CD4-positive, alpha-beta T cell treated with Interleukin-17A for 4 hours (primary cell): ENCODE measurements around the gene AP3B1.

ENCODE experiments used
- DNase-seq: peaks from one replicate; pipeline ENCODE4 v3.0.0-alpha.2; 2020; ENCODE audit warnings: mixed read lengths

AP3B1 gene

DNA sequence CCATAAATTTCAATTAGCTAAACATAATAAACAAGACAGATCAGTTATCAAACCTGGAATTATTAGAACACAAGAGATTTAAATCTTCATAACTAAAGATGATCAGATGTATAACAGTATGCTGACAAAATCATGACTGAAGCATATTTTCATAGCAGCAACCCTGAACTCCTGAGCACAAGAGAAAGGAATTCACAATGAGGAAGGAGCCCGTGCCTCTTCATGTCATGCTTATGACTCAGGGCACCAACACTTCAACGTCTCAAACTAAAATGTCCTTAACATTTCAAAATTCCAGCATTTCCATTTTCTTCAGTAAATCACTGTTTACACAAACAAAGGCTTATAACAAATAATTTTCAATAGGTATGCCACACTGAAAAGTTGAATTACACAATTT, 6.7 kb downstream of the AP3B1 start:
- DNase-seq = no peak

DNA sequence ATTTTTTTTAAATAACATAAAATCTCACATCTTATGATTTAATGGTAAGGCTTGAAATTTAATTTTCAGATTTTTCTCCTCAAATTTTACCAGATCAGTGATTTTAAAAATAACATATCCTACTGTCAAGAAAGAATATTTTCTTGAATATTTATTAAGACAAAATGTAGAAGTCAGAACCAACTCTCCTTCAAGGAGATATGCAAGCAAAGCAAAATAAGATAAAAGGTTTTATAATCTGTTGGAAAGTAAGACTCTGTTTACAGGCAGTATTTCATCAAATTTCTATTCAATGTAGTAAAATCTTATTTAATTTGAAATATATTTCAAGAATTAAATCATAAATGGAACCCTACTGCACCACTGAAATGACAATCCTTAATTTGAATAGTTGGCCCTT, 7.3 kb downstream of the AP3B1 start:
- no peak for DNase-seq

DNA sequence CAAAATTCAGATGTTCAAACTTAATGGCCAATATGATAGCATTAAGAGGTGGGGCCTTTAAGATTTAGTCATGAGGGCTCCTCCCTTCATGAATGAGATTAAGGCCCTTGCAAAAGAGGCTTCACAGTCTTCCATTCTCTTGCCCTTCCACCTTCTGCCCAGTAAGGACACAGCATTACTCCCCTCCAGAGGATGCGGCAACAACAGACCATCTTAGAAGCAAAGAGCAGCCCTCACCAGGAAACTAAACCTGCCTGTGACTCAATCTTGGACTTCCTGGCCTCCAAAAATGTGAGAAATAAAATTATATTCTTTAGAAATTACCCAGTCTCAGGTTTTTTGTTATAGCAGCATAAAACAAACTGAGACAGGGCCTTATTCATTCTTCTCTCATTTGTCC, 8.2 kb downstream of the AP3B1 start:
- DNase-seq = no peak

DNA sequence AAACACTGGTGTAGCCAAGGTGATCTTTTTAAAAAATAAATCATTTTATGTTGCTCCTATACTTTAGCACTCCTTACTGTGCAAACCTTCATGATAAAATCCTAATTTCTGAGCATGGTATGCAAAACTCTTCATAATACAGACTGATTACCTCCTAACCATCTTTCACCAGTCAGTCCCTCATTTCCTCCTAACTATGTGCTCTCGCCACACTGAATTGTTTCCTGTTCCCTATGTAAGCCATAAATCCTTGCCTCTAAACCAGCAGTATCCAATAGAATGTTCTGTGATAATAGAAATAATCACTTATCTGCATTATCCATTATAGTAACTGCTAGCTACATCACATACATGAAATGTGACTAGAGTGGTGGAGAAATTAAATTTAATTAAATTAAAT, 10.7 kb downstream of the AP3B1 start:
- no peak for DNase-seq

DNA sequence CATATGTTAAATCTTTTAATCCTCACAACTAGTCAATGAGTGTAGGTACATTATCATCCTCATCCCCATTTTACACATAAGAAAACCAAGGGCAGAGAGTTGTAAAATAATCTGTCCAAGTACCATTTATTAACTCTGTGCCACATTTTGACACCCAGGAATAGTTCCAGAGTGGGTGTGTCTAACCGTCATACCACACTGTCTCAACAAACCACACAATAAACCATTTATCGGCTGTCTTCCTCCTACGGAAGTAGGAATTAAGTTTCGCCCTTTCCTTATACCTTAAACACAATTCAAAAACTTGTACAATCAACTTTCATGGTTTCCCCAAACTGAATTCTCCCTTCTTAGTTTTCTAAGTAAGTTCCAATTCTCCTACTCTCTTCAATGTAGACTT, 11.4 kb downstream of the AP3B1 start:
- no peak for DNase-seq

DNA sequence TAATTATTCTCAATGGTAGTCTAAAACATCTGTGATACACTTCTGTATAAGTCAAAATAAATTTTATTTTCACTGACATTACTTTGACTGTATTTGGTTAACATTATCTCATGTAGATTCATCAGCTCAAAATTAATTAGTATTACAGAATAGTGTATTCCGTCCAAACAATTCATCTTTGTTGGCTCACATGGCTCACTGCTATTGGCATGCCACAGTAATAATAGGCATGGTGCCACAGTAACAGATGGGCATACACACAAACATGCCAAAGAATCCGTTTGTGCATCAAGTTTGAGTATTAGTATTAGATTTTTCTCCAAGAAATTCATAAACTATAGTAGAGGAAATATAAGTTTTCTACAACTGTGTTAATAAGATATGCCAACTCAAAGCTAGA, 14.2 kb downstream of the AP3B1 start:
- no peak for DNase-seq

DNA sequence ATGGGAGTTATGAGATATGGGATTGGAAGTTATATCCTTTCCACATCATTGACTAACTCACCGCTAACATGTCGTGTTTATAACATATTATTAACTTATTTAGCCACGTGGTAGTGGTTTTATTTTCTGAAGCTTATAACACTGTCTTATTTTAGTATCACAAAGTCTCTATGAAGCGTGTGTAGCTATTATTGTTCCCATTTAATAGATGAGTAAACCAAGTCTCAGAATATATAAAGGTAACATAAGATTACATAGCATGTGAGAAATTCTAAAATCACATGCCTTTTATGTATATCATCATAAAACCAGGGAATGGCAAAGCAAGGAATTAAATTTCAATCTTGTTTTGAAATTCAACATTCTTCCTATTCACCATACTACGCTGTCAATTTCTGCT, 15.3 kb downstream of the AP3B1 start:
- no peak for DNase-seq

DNA sequence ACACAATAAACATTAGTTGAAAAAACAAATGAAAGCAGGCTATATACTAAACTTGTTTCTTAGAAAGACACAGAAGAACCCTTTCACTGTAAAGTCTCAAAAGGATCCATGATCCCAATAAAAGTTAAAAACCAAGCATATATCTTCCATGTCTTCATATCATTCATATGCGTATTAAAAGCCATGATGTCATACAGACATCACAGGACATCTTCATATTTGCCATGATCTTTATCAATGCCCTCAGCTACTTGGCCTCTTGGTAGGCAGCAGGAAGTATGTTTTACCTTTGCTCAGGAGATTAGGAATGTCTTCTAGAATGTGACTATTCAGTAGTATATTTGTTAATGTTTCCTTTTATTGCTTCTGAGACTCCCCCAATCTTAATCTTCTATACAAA, 16.8 kb downstream of the AP3B1 start:
- no peak for DNase-seq

DNA sequence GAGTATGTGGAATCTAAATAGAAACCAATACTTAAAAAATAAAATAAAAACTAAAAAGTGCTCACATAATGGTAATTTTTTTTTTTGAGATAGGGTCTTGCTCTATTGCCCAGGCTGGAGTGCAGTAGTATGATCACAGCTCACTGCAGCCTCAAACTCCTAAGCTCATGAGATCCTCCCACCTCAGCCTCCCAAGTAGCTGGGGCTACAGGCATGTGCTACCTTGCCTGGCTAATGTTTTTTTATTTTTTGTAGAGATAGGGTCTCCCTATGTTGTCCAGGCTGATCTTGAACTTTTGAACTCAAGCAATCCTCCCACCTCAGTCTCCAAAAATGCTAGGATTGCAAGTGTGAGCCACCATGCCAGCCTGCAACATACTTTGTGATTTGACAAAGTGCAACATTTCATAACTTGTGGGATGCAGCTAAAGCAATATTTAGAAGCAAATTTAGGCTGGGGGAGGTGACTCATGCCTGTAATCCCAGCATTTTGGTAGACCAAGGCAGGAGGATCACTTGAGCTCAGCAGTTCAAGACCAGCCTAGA, 18.4 kb downstream of the AP3B1 start:
- DNase-seq = no peak

DNA sequence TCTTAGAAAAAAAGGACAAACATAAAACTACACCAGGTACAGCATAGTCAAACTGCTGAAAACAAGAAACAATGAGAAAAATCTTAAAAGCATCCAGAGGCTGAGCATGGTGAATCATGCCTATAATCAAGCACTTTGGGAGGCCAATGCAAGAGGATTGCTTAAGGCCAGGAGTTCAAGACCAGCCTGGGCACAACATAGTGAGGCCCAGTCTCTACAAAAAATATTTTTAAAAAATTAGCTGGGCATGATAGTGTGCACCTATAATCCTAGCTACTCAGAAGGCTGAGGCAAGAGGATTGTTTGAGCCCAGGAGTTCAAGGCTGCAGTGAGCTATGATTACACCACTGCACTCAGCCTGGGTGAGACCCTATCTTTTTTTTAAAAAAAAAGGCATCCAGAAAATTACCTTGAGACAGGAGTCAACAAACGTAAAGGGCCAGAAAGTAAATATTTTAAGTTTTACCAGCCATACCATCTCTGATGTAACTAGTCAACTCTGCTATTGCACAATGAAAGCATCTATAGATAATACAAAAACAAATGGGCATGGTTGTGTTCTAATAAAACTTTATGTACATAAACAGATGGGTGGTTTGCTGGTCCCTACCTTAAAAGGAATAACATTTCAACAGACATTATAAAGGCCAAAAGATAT, 19.8 kb downstream of the AP3B1 start:
- no peak for DNase-seq

DNA sequence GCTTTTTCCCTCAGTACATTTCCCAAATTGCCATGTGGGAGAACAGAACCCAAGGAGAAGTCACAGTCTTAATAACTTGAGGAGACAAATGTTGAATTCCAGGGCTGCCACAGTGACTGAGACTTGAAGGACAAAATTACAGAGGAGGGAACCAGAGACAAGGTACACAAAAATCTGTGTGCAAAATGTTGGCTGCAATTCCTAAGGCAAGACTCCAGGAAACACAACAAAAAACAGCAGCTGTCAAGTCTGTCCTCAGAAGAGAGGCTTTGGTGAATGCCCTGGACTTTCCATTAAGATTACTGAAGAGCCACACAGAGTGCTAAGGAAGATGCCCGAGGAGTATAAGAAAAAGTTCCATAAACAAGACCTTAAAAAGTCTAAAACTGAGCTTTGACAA, 21.1 kb downstream of the AP3B1 start:
- no peak for DNase-seq

DNA sequence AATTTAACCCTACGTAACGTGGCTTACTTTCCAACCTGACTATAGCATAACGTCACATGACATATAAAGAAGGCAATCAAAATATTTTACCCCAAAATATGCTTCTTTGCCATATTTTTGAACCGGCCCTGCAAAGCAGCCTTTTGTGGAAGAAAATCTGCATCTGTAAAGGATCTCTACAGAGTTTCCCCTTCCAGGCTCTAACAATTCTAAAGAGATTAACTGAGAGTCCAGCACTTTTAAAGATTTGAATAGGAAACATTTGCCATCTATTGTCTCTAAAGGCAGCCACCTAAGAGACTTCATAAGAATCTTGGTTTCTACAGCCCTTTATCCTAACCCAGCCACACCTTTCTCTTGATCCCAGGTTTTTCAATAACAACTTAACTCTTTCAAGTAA, 22.7 kb downstream of the AP3B1 start:
- DNase-seq = no peak

DNA sequence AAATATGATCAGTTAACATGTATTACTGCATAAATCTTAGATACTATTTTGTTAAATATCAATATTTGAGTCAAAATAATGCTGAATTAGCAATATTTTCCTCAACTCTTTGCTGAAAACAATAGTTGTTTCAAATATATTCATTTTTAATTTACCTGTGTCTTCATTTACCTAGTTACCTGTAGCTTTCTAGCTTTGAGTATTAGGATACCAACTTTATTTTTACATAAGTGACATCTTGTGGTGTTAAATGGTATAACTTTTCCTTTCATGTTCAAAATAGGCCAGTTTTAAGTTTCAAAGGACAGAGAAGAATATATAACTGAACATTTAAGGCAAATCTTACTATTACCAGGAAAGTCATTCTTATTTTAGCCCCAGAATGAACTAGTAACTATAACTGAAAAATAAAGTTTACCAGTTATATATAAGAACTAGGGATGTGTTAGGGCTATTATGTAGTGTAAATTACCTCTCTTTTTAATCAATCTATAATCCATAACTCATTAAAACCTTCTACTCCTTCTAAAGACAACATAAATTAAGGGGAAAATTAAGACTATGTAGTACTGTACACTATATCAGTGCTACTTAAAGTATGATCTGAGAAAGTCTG, 25.3 kb downstream of the AP3B1 start:
- no peak for DNase-seq

DNA sequence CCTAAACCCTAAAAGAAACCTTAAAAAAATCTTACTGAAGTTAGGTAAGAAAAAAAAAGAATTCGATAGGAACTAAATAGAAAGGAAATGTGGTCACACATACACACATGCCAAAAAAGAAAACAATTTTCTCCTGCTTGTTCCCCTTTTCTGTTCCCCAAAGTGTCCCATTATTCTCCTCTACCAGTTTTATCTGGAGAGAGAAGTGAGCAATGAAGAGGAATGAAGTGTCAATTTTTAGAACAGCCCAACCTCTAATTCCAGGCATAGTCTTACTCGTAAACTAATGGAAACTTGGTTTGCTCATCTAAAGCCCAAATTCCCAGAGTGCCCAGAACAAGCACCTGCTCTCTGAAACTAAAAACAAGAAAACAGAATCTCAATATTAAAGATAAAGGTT, 26.1 kb downstream of the AP3B1 start:
- DNase-seq = no peak

DNA sequence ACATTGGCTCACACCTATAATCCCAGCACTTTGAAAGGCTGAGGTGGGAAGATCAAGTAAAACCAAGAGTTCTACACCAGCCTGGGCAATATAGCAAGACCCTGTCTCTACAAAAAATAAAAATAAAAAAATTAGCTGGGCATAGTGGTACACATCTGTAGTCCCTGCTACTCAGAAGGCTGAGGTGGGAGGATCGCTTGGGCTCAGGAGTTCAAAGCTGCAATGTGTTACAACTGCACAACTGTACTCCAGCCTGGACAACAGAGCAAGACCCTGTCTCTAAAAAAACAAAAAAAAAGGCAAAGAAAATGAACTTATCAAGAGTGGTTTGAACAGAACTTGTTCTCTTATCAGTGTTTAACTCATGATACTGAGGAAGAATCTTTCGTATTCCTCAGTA, 29.3 kb downstream of the AP3B1 start:
- DNase-seq = no peak

DNA sequence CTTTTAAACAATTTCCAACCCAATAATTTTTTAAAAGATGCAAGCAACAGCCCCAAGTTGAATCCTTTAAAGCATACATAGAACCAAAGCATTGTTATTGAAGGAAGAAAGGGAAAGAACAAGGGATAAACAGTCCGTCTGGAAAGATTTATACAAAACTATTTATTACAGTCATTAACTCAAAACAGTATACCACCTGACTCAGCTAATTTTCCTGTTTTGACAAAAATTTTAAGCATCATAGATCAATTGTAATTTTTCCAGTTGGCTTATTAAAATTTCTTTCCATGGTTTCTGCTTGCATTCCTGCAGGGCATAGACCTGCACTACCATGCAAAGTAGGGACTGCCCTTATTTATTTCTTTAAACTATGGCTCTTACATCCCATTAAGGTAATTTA, 29.9 kb downstream of the AP3B1 start:
- DNase-seq = no peak

DNA sequence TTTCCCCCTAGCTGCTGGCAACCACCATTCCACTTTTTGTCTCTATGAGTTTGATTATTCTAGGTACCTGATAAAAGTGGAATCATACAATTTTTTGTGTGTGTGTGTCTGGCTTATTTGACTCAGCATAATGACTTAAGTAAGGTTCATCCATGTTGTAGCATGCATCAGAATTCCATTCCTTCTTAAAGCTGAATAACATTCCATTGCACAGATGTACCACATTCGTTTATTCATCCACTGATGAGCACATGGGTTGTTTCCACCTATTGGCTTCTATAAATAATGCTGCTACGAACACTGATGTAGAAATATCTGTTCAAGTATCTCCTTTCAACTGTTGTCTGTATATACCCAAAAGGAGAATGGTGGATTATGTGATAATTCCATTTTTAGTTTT, 33.7 kb downstream of the AP3B1 start:
- DNase-seq = no peak

DNA sequence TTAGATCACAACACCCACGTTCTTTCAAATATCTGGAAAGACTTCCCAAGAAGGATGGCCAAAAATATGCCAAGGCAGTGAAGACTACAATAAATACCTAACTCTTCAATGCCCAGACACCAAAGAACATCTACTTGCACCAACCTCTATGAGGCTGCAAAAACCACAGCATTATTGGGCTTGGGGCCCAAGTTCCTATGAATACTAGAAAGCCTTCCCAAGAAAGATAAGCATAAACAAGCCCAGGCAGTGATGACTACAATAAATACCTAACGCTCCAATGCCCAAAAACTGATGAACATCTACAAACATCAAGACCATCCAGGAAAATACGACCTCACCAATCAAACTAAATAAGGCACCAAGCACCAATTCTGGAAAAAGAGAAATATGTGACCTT, 41.3 kb downstream of the AP3B1 start:
- DNase-seq = no peak

DNA sequence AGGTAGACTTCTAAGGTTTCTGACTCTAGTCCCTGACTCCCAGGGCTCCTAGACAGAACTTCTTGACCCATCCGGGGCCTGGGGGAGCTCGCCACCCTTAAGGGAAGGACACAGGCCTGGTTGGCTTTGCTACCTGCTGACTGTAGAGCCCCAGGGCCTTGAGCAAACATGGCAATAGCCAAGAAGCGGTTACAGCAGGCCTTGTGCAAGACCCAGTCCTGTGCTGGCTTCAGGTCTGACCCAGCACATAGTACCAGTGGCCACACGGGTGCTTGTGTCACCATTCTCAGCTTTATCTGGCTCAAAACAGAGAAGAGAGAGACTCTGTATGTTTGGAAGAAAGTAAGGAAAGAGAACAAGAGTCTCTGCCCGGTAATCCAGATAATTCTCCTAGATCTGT, 41.8 kb downstream of the AP3B1 start:
- no peak for DNase-seq

DNA sequence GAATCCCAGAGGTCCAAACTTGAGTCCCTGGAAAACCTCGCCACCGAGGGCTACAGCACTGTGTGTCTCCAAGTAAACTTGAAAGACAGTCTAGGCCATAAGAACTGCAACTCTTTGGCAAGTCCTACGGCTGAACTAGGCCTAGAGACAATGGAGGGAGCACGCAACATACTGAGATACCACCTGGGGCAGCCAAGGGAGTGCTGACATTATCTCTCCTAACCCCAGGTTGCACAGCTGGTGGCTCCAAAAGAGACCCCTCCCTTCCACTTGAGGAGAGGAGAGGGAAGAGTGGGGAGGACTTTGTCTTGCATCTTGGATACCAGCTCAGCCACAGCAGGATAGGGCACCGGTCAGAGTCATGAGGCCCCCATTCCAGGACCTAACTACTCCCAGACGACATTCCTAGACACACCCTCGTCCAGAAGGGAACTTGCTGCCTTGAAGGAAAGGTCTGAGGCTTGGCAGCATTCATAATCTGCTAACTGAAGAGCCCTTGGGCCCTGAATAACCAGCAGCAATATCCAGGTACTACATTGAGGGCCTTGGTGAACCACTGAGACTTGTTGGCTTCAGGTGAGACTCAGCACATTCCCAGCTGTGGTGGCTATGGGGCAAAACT, 42.7 kb downstream of the AP3B1 start:
- no peak for DNase-seq

DNA sequence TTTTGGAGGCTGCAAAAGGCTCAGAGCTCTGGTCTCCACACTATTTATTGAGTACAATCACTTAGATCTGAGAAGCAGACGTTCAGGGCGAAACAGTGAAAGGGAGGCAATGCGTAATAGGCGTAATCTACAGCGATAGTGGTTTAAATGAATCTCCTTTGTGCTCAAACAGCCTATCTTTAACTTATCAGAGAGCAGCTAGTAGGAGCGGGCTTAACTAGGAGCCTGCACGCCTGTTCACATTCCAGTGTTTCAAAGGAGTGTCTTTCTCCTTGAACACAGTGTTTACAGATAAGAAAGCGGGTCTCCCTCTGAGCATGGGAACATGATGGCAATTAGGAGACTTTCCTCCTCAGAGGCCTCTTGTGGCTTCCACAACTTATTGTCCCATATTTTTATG, 49.4 kb downstream of the AP3B1 start:
- DNase-seq = no peak

DNA sequence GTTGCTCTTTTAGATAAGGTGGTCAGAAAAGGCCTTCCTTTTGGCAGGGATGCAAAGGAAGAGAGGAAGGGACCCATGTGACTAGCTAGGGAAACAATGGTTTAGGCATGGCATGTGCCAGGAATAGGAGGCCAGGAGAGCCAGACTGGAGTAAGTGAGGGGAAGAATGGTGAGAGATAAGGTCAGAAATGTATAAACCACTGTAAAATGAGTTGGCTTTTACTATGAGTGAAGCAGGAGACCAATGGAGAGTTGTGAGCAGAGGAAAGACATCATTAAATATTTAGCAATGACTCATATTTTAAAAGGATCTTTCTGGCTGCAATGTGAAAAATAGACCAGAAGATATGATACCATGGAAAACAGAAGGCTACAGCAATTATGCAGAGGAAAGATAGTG, 50.9 kb downstream of the AP3B1 start:
- no peak for DNase-seq

DNA sequence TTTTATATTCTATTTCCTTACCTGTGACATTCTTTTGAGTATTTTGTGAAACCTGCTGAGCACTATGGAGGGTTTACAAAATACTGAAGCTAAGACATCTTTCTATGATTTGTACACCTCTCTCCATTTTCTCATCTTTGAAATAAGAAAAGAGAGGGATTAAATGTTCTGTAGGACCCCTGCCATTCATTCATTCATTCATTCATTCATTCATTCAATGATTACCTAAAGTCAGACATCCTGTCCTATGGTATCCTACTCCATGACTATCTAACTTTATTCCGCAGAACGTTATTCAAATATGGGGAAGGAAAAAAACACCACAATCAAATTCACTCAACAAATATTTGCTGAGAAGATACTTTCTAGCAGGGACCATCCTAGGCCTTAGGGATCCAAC, 51.4 kb downstream of the AP3B1 start:
- no peak for DNase-seq

DNA sequence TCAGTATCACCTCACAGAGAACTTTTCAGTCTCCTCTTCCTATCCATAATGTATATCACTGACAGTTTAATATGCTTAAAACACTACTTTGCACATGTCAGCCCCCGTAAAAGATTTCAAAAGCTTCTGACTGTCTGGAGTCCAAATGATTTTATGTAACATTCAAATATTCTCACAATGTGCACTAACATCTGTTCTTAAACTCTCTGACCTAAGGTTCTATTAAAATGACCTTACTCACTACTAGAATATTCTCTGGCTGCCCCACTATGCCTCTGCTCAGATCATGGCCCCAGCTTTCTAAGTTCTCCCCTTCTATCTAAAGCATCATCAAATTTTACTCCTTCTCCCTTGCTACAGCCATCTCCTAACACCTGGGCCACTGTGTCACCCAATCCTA, 52.5 kb downstream of the AP3B1 start:
- no peak for DNase-seq

DNA sequence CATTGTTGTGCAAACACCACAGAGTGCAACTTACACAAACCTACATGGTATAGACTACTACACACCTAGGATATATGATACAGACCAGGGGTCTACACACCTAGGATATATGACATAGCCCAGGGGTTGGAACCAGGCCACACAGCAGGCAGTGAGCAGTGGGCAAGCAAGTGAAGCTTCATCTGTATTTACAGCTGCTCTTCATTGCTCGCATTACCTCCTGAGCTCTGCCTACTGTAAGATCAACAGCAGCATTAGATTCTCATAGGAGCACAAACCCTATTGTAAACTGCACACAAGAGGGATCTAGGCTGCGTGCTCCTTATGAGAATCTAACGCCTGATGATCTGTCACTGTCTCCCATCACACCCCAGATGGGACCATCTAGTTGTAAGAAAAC, 56.6 kb downstream of the AP3B1 start:
- DNase-seq = no peak
